HG03280 (cell line): ENCODE measurements around the gene OCEL1.
"Not testable (repeated sequence)": the region's sequence is repeated elsewhere in the genome, so short reads cannot be mapped to it uniquely, and the experiment has no call there.

Experiments used
- ATAC-seq: cut with Tn5 transposase; IDR thresholded peaks from one replicate; pipeline ENCODE4 v1.9.1; 2021; ENCODE audit warnings: mild to moderate bottlenecking, moderate library complexity; ENCODE audit not compliant: unreplicated experiment

OCEL1 gene

GRCh38 chr19:17260842-17261325 is 34.9 kb downstream of the OCEL1 start:
- ATAC-seq = peak; percentile 86

- no peak for ATAC-seq
These were observed 36.5 kb downstream of the OCEL1 start for GRCh38 chr19:17262557-17262956.

- ATAC-seq = no peak
These were observed 38.0 kb downstream of the OCEL1 start for GRCh38 chr19:17263712-17264640.

- no peak for ATAC-seq
These were observed 38.6 kb downstream of the OCEL1 start, which contains the start of gene USHBP1 for GRCh38 chr19:17264641-17264979. Gene USHBP1 (minus strand): TSS chr19:17264745. CDS start chr19:17264299, 446 bp downstream.

GRCh38 chr19:17266026-17266425 is 40.0 kb downstream of the OCEL1 start:
- ATAC-seq = no peak

- ATAC-seq = no peak
These were observed 40.6 kb downstream of the OCEL1 start for GRCh38 chr19:17266589-17266974.

GRCh38 chr19:17266975-17267788 is 41.2 kb downstream of the OCEL1 start, which contains the start of gene BABAM1:
Gene BABAM1 (plus strand): TSS chr19:17267443. CDS start chr19:17268807, 1,364 bp downstream.
- ATAC-seq = peak; percentile 92

GRCh38 chr19:17268754-17269153 is 42.7 kb downstream of the OCEL1 start:
- no peak for ATAC-seq

- not testable (repeated sequence) for ATAC-seq
These were observed 48.9 kb downstream of the OCEL1 start for GRCh38 chr19:17274892-17275291.

GRCh38 chr19:17275441-17276175 is 49.6 kb downstream of the OCEL1 start:
- no peak for ATAC-seq
